HuH-7.5 (cell line): Measurements from ENCODE around the gene TMEM100.
A peak's percentile ranks its signal among the peaks of the same experiment; 100 is the strongest.

Experiments
- DNase-seq: peaks from one replicate; pipeline ENCODE4 v3.0.0; 2011; ENCODE audit warnings: low spot score

The TMEM100 gene

GRCh38 chr17:55722742-55723487 is at the start of gene TMEM100:
TSS of gene TMEM100 (minus strand) at chr17:55722864. CDS start at chr17:55721070, 1,794 bp downstream.
- DNase-seq, result no peak

- DNase-seq, result no peak
Measured at GRCh38 chr17:55772086-55772485, 49.4 kb upstream of the TMEM100 start.

- DNase-seq, result peak; percentile 33
Measured at GRCh38 chr17:55770196-55770870, 47.7 kb upstream of the TMEM100 start.

- no peak for DNase-seq
Measured at GRCh38 chr17:55769625-55770000, 46.9 kb upstream of the TMEM100 start.

GRCh38 chr17:55768936-55769624 is 46.4 kb upstream of the TMEM100 start:
- DNase-seq, result no peak

GRCh38 chr17:55765472-55765871 is 42.8 kb upstream of the TMEM100 start:
- DNase-seq, result no peak

- no peak for DNase-seq
Measured at GRCh38 chr17:55764610-55765009, 41.9 kb upstream of the TMEM100 start.

- DNase-seq, result no peak
Measured at GRCh38 chr17:55763856-55764255, 41.2 kb upstream of the TMEM100 start.

DNA sequence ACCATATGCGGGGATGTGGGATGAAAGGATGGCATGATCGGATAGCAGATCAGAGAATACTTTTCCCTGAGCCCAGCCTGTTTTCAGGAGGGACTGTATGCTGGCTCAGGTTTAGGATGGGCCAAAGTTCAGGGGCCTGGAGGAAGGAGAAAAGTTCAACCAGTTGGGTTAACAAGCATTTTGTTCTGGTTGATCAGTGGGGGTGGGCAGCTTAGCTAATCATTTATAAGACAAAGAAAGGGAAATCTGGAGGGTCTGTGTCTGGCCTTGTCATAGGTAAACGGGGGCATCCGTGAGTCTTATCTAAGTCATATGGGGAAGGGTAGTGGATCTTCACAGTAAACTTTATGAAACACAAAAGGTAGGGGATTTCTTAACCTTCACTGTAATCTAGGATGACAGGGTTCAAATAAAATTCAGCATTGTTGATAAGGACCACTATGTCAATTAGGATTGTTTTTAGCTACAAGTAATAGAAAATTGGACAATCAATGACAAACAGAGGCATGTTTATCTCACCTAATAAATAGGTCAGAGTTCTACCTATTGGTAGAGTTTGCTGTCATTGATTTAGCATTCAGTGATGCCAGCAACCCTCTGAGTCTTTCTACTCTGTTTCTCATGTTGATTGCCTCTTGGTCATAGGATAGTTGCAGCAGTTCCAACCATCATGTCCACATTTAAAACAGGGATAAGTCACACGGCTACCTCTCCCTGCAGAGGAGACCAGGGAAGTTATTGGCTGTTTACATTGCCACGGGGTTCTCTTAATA is 39.6 kb upstream of the TMEM100 start:
- no peak for DNase-seq

DNA sequence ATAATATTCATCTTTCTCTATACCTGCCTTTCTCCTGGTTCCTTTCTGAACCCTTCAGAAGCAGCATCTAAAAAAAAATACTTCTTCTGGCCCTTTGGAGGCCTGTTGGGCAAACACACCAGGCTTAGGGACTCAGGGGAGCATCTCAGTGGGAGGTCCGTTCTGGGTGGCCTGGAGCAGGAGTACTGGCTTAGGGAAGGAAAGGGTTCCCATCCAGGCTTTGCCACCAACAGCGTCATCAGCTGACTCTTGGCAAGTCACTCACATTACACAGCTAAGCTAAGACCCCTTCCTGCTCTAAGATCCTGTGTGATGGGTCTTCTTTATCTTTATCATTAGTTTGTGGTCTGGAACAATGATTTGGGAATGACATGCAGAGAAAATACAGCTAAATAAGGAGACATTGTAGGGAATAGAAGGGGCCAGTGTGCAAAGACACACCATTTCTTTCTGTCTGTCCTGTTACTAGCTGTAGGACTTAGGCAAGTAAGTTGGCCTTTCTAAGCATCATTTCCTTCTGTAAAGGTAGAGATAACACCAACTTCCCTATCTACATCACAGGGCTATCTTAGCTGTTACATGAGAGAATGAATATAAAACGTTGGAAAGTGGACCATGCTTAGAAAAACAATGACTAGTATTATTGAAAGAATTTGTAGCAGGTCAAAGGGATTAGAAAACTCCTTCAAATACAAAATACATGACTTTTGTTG is 38.1 kb upstream of the TMEM100 start:
- no peak for DNase-seq

DNA sequence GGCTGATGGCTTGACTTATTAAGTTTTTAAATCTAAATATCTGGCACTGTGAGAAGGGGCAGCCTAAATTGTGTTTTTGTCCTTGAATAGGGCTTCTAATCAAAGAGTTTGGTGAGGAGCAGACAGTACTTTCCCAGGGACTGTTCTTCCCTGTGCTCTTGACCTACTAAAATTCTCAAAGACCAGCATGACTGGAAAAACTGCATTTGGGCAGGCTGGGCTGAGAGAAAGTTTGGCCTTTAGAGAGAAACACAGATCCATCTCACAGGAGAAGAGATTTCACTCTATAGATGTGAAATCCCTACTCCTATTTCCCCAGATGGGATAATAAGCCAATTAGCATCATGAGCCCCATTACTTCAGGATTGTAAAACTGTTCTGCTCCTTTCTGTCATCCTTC is 35.5 kb upstream of the TMEM100 start:
- no peak for DNase-seq

DNA sequence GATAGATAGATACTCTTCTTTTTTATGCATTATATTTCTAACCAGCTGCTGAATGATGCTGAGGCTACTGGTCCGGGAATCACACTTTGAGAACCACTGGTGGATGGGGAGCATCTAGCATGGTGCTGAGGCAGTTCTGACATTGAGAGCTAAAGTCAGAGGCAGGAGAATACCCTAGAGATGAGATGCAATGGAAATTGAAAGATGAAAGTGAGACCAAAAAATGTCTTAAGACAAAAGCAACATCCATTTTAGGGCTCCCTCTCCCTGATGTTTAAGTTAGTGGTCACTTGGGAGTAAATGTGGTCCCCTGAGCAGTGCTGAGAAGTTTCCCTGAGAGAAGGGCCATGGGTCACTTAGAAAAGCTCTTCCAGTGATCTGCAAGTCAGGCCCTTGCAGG is 35.0 kb upstream of the TMEM100 start:
- no peak for DNase-seq

- no peak for DNase-seq
Measured at GRCh38 chr17:55756689-55757088, 34.0 kb upstream of the TMEM100 start.

DNA sequence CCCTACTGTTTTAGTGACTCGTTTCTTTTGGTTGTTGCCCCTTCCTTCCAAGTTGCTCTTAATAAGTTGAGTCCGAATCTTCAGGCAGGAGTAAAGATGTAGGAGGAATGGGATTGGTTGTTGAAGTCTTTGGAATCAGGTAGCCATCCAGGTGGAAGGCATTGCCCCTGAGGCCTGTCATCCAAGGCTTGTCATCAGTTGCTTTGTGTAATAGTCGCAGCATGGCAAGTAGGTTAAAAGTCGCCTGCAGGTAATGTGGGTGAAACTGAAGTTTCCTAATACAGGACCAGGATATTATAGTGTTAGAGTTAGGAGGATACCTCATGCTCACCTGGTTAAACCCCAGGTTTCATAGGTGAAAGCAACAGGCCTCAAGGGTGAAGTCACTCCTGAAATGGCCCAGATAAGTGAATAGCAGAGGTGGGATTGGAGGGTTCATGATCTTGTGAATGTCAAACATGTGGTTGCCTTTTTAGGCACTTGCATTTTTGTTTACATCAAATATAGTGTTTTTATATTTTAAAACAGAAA is 29.1 kb upstream of the TMEM100 start:
- no peak for DNase-seq

DNA sequence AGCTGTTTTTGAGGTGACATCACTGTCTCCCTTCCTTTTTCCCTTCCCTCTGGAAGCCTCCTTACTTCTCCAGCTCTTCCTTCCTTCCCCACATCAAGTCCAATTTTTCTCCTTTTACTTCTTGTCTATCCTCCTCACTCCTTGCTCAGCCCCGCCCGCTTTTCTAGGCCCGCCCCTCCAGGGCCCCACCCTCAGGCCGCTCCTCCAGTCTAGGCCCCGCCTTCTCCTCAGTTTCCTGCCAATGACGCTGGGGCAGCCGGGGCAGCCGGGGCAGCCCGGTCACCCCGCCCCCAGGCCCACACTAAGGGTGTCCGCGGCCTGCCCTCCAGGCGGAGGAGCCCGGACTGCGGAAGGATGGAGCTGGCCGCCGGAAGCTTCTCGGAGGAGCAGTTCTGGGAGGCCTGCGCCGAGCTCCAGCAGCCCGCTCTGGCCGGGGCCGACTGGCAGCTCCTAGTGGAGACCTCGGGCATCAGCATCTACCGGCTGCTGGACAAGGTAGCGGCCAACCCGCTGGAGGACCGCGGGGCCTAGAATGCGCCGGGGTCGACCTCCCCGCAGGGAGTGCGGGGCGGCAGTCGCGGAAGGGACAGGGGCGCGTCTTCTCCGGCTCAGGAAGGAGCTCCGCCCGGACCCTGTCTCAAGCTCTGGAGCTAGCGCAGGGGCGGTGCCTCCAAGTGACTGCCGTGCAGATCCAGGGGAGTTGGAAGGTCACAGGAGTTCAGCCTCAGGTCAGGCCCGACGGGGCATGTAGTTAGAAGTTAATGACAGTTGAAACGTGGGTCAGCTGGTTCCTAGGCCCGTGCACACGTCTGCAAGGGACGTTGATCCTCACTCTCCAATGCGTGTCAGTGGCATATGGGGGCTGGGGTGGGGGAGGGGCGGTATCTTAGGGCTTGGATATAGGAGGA is 28.3 kb upstream of the TMEM100 start, which contains the start of gene PCTP:
TSS of gene PCTP (plus strand) at position 302 of the 908 bp plus-strand sequence. CDS start at position 355, 53 bp downstream.
- peak; percentile 68 for DNase-seq

DNA sequence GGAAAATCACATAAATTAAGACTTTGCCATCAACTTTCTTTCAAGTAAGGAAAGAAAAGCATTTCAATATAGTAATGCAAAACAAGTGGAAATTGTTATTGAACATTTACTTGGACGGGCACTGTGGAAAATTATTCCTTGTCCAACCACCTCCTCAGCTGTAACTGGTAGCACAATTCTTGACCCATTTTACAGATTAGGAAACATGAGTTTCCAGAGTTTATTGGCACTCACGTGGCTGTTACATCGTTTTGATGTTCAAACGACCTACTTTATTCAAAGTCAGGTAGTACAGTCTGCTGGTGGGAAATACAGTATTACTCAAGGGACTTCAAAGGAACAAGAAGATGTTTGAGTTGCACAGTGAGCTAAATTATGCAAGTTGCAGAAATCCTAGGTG is 27.3 kb upstream of the TMEM100 start:
- no peak for DNase-seq

DNA sequence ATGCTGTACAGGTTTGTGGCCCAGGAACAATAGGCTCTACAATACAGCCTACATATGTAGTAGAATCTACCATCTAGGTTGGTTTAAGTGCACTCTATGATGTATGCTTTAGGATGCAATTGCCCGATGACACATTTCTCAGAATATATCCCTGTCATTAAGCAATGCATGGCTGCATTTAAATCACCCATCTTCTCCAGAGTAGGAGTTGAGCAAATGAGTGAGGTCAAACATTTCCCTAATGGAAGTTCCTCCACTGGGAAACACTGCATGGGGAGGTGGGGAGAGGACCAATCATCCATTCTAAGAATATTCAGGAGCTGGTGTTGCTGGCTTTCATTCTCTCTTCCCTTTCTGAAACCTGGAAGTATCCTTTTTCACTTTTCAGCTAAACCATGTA is 26.2 kb upstream of the TMEM100 start:
- no peak for DNase-seq

DNA sequence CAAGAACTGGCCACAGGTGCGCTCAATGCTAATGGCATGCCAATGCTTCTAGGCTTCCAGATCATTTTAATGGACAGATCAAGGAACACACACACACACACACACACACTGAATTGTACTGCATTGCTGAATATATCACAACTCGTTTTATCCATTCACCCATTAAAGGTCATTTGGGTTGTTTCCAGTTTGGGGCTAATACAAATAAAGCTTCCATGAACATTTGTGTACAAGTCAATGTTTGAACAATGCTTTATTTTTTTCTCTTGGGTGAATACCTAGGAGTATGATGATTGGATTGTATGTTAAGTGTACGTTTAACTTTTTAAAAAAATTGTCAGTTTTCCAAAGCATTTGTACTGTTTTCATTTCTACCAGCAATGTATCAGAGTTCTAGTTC is 24.5 kb upstream of the TMEM100 start:
- DNase-seq, result no peak

DNA sequence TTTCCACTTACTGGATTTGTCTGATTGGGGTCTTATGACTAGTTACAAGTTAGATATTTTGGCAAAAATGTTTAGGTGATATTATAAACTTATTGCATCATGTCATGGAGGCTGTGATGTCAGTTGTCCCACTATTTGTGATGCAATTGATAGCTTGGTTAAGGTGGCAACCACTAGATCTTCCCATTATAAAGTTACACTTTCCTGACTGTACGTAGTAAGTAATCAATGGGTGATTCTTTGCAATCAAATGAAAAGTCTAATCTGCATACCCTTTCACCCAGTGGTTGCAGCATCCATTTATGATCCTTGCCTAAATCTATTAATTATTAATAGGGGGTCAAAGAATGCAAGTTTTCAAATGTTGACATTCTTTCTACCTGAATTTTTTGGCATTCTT is 23.8 kb upstream of the TMEM100 start:
- DNase-seq, result no peak

GRCh38 chr17:55745258-55745657 is 22.6 kb upstream of the TMEM100 start:
- no peak for DNase-seq
